WTC11 (cell line): Measurements from ENCODE around the gene OPRL1.

ENCODE experiments used
- CBFB ChIP-seq: sonication (generic); formaldehyde crosslinking; IDR thresholded peaks from 2 replicates; pipeline ENCODE4 v1.8.1; 2022; ENCODE audit warnings: mild to moderate bottlenecking, low read depth, missing genetic modification reagents
- ELF4 ChIP-seq: sonication (generic); formaldehyde crosslinking; IDR thresholded peaks from 2 replicates; pipeline ENCODE4 v1.8.1; 2022; ENCODE audit warnings: low read depth, mild to moderate bottlenecking, moderate library complexity, missing genetic modification reagents
- EMX1 ChIP-seq: fragments of 250-450 bp; sonication (Bioruptor Pico); IDR thresholded peaks from 2 replicates; pipeline ENCODE4 v1.8.0; 2021; ENCODE audit warnings: mild to moderate bottlenecking
- ESRRA ChIP-seq: sonication (generic); formaldehyde crosslinking; IDR thresholded peaks from 2 replicates; pipeline ENCODE4 v1.8.1; 2022; ENCODE audit warnings: mild to moderate bottlenecking, missing genetic modification reagents, borderline replicate concordance
- FOXJ3 ChIP-seq: sonication (generic); formaldehyde crosslinking; IDR thresholded peaks from 2 replicates; pipeline ENCODE4 v1.9.0; 2021; ENCODE audit warnings: missing genetic modification reagents, mild to moderate bottlenecking, borderline replicate concordance
- FOXP4 ChIP-seq: sonication (generic); formaldehyde crosslinking; IDR thresholded peaks from 2 replicates; pipeline ENCODE4 v1.8.0; 2022; ENCODE audit warnings: mild to moderate bottlenecking, missing genetic modification reagents
- IRF2 ChIP-seq: sonication (generic); formaldehyde crosslinking; IDR thresholded peaks from 2 replicates; pipeline ENCODE4 v1.8.0; 2022; ENCODE audit warnings: low read depth, missing genetic modification reagents, borderline replicate concordance
- PRDM15 ChIP-seq: sonication (generic); formaldehyde crosslinking; IDR thresholded peaks from 2 replicates; pipeline ENCODE4 v1.8.0; 2022; ENCODE audit warnings: missing genetic modification reagents
- SMAD4 ChIP-seq: sonication (generic); formaldehyde crosslinking; IDR thresholded peaks from 2 replicates; pipeline ENCODE4 v1.8.0; 2022; ENCODE audit warnings: mild to moderate bottlenecking, missing genetic modification reagents
- SP1 ChIP-seq: sonication (generic); formaldehyde crosslinking; conservative IDR thresholded peaks from 2 replicates; pipeline ENCODE4 v1.8.1; 2022; ENCODE audit warnings: missing genetic modification reagents
- USF2 ChIP-seq: sonication (generic); formaldehyde crosslinking; IDR thresholded peaks from 2 replicates; pipeline ENCODE4 v1.8.1; 2023; ENCODE audit warnings: mild to moderate bottlenecking, missing genetic modification reagents, moderate library complexity
- TF ChIP-seq, protein P1 (sequence below): sonication (generic); formaldehyde crosslinking; IDR thresholded peaks from 2 replicates; pipeline ENCODE4 v1.8.0; 2022; ENCODE audit warnings: mild to moderate bottlenecking, missing genetic modification reagents
- TF ChIP-seq, protein P2 (sequence below): fragments of 200-600 bp; IDR thresholded peaks from 2 replicates; pipeline ENCODE4 v1.8.0; 2022; ENCODE audit warnings: antibody characterized with exemption

- TF ChIP-seq FOXJ3 (CRISPR knock-in tag) (no peak), USF2 (CRISPR knock-in tag) (no peak), ELF4 (CRISPR knock-in tag) (no peak), CBFB (CRISPR knock-in tag) (no peak), EMX1 (CRISPR knock-in tag) (no peak), SP1 (CRISPR knock-in tag) (no peak), ESRRA (CRISPR knock-in tag) (no peak), SMAD4 (CRISPR knock-in tag) (no peak), FOXP4 (CRISPR knock-in tag) (no peak), IRF2 (CRISPR knock-in tag) (no peak), PRDM15 (no peak)
- TF ChIP-seq, protein P1, sequence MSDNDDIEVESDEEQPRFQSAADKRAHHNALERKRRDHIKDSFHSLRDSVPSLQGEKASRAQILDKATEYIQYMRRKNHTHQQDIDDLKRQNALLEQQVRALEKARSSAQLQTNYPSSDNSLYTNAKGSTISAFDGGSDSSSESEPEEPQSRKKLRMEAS (CRISPR knock-in tag): no peak
- TF ChIP-seq, protein P2, sequence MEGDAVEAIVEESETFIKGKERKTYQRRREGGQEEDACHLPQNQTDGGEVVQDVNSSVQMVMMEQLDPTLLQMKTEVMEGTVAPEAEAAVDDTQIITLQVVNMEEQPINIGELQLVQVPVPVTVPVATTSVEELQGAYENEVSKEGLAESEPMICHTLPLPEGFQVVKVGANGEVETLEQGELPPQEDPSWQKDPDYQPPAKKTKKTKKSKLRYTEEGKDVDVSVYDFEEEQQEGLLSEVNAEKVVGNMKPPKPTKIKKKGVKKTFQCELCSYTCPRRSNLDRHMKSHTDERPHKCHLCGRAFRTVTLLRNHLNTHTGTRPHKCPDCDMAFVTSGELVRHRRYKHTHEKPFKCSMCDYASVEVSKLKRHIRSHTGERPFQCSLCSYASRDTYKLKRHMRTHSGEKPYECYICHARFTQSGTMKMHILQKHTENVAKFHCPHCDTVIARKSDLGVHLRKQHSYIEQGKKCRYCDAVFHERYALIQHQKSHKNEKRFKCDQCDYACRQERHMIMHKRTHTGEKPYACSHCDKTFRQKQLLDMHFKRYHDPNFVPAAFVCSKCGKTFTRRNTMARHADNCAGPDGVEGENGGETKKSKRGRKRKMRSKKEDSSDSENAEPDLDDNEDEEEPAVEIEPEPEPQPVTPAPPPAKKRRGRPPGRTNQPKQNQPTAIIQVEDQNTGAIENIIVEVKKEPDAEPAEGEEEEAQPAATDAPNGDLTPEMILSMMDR: no peak
Measured at GRCh38 chr20:64100566-64100888, 20.6 kb downstream of the OPRL1 start.
